Bronchial epithelial cell (primary cell): ENCODE measurements around the gene DHRS4. TPM values are rescaled to one million over a fixed set of nuclear protein-coding genes. Genes with fewer than 3 reads are reported as not detected.

Experiments used
- DNase-seq: peaks from one replicate; pipeline ENCODE4 v3.0.0-alpha.2; 2010; ENCODE audit warnings: low read depth
- FAIRE-seq: peaks from 2 replicates; lab custom pipeline; 2011; peaks lifted over from hg19 to GRCh38; lab: Jason Lieb, UNC
- H3K27me3 ChIP-seq: 2 replicates; pipeline ENCODE4 v1.5.1; 2011; ENCODE audit warnings: low read length; ENCODE audit not compliant: control insufficient read depth, insufficient read depth
- H3K36me3 ChIP-seq: 2 replicates; pipeline ENCODE4 v1.5.1; 2011; ENCODE audit warnings: low read length; ENCODE audit not compliant: control insufficient read depth, insufficient read depth
- H3K4me3 ChIP-seq: 2 replicates; pipeline ENCODE4 v1.5.1; 2011; ENCODE audit warnings: mild to moderate bottlenecking, low read depth, low read length, control low read depth
- total RNA-seq: library from RNA; depleted of rRNA; stranded (reverse); fragments of >200 nt; gene quantifications from 2 replicates; pipeline ENCODE4 v1.2.1, GENCODE V29; 2014
- TF ChIP-seq, protein P1 (sequence below): IDR thresholded peaks from 2 replicates; pipeline ENCODE4 v1.5.1; 2011; ENCODE audit warnings: mild to moderate bottlenecking, moderate library complexity, low read length, control low read depth, inconsistent platforms; ENCODE audit not compliant: insufficient read depth, severe bottlenecking

Gene DHRS4
- total RNA-seq, 1 donor from 2014 or later = 24.7 TPM

DNA sequence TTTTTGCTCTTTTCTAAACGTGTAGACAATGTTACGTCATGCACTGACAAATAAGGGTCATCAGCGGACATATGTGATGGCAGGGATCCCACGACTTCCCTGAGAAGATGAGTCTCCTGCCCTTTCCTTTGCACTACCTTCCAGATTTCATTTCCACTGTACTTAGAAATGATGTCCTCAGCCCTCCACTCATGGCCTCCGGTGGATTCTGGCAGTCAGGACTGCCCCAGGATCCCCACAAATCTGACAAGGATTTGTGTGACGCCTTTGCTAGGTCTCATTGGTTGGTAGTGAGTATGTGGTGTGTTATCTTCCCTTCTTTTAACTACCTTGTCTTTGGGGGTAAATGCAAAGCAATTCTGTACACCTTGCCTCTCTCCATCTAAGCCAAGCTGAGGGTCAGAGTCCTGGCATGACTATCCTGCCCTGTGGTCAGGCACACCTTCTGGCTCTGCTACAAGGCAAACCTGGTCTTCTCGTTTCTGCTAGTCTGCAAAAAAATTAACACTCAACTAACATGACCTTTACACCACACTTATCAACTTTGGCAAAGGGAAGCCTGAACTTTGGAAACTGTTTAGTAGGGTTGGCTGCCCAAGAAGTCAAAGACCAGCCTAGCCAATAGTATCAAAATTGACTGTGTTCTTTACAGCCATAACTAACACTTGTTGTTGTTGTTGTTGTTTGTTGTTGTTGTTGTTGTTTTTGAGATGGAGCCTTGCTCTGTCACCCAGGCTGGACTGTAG is 17.3 kb upstream of the DHRS4 start:
- Histone ChIP-seq H3K4me3 (no peak overlapping the region), H3K27me3 (no peaks in the 10 kb centered on the region), H3K36me3 (no peaks in the 10 kb centered on the region)
- DNase-seq (no peak), FAIRE-seq (no peak)
- TF ChIP-seq, protein P1, sequence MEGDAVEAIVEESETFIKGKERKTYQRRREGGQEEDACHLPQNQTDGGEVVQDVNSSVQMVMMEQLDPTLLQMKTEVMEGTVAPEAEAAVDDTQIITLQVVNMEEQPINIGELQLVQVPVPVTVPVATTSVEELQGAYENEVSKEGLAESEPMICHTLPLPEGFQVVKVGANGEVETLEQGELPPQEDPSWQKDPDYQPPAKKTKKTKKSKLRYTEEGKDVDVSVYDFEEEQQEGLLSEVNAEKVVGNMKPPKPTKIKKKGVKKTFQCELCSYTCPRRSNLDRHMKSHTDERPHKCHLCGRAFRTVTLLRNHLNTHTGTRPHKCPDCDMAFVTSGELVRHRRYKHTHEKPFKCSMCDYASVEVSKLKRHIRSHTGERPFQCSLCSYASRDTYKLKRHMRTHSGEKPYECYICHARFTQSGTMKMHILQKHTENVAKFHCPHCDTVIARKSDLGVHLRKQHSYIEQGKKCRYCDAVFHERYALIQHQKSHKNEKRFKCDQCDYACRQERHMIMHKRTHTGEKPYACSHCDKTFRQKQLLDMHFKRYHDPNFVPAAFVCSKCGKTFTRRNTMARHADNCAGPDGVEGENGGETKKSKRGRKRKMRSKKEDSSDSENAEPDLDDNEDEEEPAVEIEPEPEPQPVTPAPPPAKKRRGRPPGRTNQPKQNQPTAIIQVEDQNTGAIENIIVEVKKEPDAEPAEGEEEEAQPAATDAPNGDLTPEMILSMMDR = no peak

DNA sequence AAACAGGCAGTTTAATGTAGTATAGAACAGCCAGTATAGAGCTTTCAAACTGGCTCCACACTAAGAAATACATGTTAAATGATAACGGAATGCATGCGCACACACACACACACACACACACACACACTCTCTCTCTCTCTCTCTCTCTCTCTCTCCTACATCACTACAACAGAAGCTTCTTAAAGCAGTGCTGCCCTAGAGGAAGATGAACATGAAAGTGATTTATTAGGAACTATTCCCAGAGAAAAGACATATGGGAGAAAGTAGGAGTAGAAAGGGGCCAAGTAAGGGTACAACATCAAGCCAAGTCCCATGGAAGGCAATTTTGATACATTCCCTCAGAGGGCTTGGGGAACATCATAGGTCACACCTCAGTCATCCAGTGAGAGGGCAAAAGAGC is 16.4 kb upstream of the DHRS4 start:
- no peaks in the 10 kb centered on the region for H3K36me3 ChIP-seq
- no peak for FAIRE-seq

DNA sequence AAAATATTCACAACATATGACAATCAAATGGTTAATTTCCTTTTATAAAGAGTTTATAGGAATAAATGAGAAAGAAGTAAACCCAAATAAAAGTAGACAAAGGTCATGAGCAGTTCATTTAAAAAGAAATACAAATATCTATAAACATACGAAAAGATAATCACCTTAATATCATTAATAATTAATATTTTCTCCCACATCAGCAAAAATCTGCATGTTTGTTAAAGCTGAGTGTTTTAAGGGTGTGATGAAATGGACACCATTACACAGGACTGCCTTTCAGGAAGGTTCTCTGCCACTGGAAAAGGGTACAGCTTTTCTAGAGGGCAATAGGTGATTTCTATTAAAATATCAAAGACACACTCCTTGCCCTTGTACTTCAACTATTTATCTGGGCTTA is 14.7 kb upstream of the DHRS4 start:
- no peaks in the 10 kb centered on the region for H3K27me3 ChIP-seq
- no peaks in the 10 kb centered on the region for H3K36me3 ChIP-seq
- TF ChIP-seq, protein P1 = no peak
- DNase-seq (no peak), FAIRE-seq (no peak)
- no peak overlapping the region for H3K4me3 ChIP-seq

More for the DNA sequence above, 16.4 kb upstream of the DHRS4 start:
- H3K4me3 ChIP-seq = no peak overlapping the region
- H3K27me3 ChIP-seq = no peaks in the 10 kb centered on the region
- DNase-seq = no peak
- TF ChIP-seq, protein P1 = no peak

DNA sequence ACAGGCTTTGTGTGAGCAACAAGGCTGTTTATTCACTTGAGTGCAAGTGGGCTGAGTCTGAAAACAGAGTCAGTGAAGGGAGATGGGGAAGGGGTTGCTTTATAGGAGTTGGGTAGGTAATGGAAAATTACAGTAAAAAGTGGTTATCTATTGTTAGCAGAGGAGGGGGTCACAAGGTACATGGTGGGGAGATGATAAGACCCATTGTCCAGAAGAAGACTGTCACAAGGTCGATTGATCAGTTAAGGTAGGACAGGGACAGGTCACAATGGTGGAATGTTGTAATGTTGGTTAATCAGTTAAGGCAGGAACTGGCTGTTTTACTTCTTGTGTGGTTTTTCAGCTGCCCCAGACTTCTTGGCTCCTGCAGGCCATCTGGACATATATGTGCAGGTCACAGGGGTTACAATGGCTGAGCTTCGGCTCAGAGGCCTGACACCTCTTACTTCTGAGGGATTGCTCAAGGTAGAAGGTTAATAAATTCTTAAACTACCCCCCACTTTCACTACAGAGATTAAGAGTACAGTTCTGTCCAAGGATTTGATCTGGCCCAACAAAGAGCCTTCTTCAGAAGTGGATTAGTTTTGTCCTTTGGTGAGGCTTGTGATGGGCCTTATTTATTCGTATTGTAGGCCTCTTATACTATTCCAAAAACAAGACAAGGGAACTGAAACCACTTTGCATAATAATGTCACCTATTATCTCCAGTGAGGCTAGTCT is 13.8 kb upstream of the DHRS4 start:
- DNase-seq (no peak), FAIRE-seq (no peak)
- Histone ChIP-seq H3K27me3 (no peaks in the 10 kb centered on the region), H3K36me3 (no peaks in the 10 kb centered on the region), H3K4me3 (no peak overlapping the region)
- TF ChIP-seq, protein P1 = no peak

DNA sequence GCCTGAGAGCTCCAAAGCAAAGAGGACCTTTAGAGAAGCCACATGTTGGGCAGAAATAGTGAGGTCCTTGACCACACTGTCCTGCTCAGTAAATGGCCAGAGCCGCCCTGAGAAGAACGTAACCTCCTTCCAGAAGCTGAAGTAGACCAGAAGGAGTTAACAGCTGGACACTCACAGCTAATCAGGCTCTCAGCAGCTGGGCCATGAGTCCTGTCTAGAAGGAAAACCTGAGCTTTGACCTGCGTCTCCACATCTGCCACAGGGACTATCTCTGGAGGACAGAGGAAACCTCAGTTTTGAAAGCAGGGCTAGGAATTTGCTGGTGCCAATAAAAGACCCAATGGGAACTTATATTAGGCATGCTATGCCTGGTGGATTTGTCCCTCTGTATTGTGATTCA is 12.3 kb upstream of the DHRS4 start:
- TF ChIP-seq, protein P1 = no peak
- no peak overlapping the region for H3K4me3 ChIP-seq
- FAIRE-seq (no peak), DNase-seq (no peak)
- no peaks in the 10 kb centered on the region for H3K27me3 ChIP-seq
- H3K36me3 ChIP-seq = no peaks in the 10 kb centered on the region
